ENCODE data around the gene PPME1.

- TF ChIP-seq POLR2A (IDR thresholded peaks at IDR 0.05), result no peak
- TF ChIP-seq CTCF (IDR thresholded peaks at IDR 0.05), result no peak
Measured at GRCh38 chr11:74153224-74153623, 17.9 kb upstream of the PPME1 start.

Data from vagina (tissue), 2 donors.